ENCODE results near the gene SFSWAP. TPM values are rescaled to one million over a fixed set of nuclear protein-coding genes. Genes with fewer than 3 reads are reported as not detected.

The SFSWAP gene
- total and polyA plus RNA-seq, 4 donors = 6.1 to 21.6 (median 10.1) TPM

DNA sequence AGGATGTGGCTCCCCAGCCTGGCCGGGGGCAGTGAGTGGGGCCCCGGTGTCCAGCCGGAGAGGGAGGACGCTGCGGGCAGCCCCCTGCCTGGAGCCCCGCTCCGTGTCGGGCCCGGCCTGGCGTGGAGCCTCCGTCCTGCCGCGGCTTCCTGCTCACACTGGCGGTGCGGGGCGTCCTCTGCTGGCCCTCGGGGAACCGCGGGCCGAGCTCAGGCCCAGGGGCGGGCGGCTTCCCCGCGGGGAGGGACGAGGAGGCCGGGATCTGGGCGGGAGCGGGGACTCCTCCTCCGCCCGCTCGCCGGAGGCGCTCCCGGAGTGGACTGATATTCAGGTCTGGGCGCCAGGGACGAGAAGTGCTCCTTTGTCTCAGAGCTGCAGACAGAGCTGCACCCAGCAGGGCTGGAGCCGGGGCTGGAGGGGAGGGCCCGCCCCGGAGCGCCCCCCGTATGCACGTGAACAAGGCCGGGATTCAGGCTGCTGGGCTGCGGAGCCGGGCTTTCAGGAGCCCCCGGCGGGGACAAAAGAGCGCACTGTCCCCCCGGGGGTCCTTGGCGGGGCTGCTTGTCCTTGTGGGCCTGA, 119.5 kb downstream of the SFSWAP start:
- H3K27ac ChIP-seq (ENCODE audit: low read depth in 1 of 2, low read length in 2 of 2) = no peak overlapping the region
- WGBS = 1% methylated on average over 50 of the region's 50 CpGs

DNA sequence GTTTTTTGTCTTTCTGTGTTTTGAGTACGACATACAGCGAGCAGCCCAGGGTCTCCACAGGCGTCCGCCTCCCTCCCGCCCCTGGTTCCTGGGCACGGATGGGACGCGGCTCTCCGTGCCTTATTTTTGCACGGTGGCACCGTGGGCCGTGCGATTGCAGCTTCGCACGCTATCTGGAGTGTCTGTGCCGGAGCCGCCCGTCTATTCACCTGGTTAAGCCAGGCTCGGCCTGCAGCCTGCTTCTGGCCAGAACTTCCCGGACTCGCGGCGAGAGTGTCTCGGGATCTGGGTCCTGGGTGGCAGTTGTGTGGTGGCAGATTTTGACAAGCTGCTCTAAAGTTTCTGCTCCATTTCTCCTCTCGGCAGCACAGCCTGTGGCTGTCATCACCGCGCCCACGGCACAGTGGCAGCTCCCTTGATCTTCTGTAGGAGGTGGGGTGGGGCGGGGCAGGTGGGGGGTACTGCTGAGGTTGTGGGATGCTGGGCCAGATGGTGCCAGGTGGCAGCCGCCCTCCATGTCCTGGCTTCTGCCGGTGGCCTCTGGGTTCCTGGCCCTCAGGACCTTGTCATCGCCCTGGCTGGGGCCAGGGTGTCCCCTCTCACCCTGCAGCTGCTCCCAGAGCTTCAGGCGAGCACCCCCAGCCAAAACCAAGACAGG, 120.2 kb downstream of the SFSWAP start:
- H3K9ac ChIP-seq (ENCODE audit: low read depth in 1 of 2, low read length in 2 of 2) = no peak overlapping the region
- H3K4me1 ChIP-seq (ENCODE audit: control insufficient read depth in 4 of 4, insufficient read depth in 4 of 4, low read length in 3 of 4) = peaks cover 18 to 35% (median 22%) of the 10 kb centered on the region in 4 donors
- DNase-seq (ENCODE audit: low spot score) = no peak
- peaks cover 0 to 22% (median 7%) of the 10 kb centered on the region in 4 donors for H3K27me3 ChIP-seq (ENCODE audit: control insufficient read depth in 4 of 4, insufficient read depth in 4 of 4, low read length in 3 of 4)
- 10% methylated on average over 33 of the region's 33 CpGs for WGBS
- no peaks in the 10 kb centered on the region for H3K9me3 ChIP-seq (ENCODE audit: control insufficient read depth in 4 of 4, low read length in 3 of 4)
- no peaks in the 10 kb centered on the region for H3K36me3 ChIP-seq (ENCODE audit: control insufficient read depth in 4 of 4, insufficient read depth in 3 of 4, low read depth in 1 of 4, low read length in 3 of 4)
- peak overlapping the region; percentile 7 to 61 for H3K27ac ChIP-seq (ENCODE audit: low read depth in 1 of 2, low read length in 2 of 2)
- H3K4me3 ChIP-seq (ENCODE audit: low read depth in 1 of 3, low read length in 3 of 3) = peak overlapping the region in 1 of 3 donors; percentile 46
- TF ChIP-seq RAD21 (IDR thresholded peaks at IDR 0.05) (no peak), SP1 (IDR thresholded peaks at IDR 0.05) (no peak), FOXA2 (IDR thresholded peaks at IDR 0.05) (no peak), EGR1 (IDR thresholded peaks at IDR 0.05; ENCODE audit: low read depth in 2 of 2) (no peak), HNF4A (conservative IDR thresholded peaks at IDR 0.05) (no peak), YY1 (IDR thresholded peaks at IDR 0.05) (no peak), FOXA1 (IDR thresholded peaks at IDR 0.05) (no peak), RXRA (IDR thresholded peaks at IDR 0.05) (no peak), TAF1 (conservative IDR thresholded peaks at IDR 0.05) (no peak), HNF4G (IDR thresholded peaks at IDR 0.05) (no peak)
- TF ChIP-seq, protein P1, sequence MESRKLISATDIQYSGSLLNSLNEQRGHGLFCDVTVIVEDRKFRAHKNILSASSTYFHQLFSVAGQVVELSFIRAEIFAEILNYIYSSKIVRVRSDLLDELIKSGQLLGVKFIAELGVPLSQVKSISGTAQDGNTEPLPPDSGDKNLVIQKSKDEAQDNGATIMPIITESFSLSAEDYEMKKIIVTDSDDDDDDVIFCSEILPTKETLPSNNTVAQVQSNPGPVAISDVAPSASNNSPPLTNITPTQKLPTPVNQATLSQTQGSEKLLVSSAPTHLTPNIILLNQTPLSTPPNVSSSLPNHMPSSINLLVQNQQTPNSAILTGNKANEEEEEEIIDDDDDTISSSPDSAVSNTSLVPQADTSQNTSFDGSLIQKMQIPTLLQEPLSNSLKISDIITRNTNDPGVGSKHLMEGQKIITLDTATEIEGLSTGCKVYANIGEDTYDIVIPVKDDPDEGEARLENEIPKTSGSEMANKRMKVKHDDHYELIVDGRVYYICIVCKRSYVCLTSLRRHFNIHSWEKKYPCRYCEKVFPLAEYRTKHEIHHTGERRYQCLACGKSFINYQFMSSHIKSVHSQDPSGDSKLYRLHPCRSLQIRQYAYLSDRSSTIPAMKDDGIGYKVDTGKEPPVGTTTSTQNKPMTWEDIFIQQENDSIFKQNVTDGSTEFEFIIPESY (IDR thresholded peaks at IDR 0.05) = no peak
- TF ChIP-seq, protein P2, sequence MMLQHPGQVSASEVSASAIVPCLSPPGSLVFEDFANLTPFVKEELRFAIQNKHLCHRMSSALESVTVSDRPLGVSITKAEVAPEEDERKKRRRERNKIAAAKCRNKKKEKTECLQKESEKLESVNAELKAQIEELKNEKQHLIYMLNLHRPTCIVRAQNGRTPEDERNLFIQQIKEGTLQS (IDR thresholded peaks at IDR 0.05) = no peak
- TF ChIP-seq, protein P3, sequence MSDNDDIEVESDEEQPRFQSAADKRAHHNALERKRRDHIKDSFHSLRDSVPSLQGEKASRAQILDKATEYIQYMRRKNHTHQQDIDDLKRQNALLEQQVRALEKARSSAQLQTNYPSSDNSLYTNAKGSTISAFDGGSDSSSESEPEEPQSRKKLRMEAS (IDR thresholded peaks at IDR 0.05) = no peak

More for the DNA sequence above, 119.5 kb downstream of the SFSWAP start:
- H3K9ac ChIP-seq (ENCODE audit: low read depth in 1 of 2, low read length in 2 of 2) = no peak overlapping the region
- peak; percentile 52 for DNase-seq (ENCODE audit: low spot score)
- no peak for TF ChIP-seq SP1 (IDR thresholded peaks at IDR 0.05)
- TF ChIP-seq RXRA (IDR thresholded peaks at IDR 0.05) = no peak
- peak; percentile 63 to 73 for TF ChIP-seq RAD21 (IDR thresholded peaks at IDR 0.05)
- TF ChIP-seq, protein P4, sequence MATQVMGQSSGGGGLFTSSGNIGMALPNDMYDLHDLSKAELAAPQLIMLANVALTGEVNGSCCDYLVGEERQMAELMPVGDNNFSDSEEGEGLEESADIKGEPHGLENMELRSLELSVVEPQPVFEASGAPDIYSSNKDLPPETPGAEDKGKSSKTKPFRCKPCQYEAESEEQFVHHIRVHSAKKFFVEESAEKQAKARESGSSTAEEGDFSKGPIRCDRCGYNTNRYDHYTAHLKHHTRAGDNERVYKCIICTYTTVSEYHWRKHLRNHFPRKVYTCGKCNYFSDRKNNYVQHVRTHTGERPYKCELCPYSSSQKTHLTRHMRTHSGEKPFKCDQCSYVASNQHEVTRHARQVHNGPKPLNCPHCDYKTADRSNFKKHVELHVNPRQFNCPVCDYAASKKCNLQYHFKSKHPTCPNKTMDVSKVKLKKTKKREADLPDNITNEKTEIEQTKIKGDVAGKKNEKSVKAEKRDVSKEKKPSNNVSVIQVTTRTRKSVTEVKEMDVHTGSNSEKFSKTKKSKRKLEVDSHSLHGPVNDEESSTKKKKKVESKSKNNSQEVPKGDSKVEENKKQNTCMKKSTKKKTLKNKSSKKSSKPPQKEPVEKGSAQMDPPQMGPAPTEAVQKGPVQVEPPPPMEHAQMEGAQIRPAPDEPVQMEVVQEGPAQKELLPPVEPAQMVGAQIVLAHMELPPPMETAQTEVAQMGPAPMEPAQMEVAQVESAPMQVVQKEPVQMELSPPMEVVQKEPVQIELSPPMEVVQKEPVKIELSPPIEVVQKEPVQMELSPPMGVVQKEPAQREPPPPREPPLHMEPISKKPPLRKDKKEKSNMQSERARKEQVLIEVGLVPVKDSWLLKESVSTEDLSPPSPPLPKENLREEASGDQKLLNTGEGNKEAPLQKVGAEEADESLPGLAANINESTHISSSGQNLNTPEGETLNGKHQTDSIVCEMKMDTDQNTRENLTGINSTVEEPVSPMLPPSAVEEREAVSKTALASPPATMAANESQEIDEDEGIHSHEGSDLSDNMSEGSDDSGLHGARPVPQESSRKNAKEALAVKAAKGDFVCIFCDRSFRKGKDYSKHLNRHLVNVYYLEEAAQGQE (IDR thresholded peaks at IDR 0.05) = no peak
- TF ChIP-seq, protein P3 (IDR thresholded peaks at IDR 0.05) = no peak
- TF ChIP-seq, protein P2 (IDR thresholded peaks at IDR 0.05) = no peak
- no peak for TF ChIP-seq YY1 (IDR thresholded peaks at IDR 0.05)
- TF ChIP-seq, protein P5, sequence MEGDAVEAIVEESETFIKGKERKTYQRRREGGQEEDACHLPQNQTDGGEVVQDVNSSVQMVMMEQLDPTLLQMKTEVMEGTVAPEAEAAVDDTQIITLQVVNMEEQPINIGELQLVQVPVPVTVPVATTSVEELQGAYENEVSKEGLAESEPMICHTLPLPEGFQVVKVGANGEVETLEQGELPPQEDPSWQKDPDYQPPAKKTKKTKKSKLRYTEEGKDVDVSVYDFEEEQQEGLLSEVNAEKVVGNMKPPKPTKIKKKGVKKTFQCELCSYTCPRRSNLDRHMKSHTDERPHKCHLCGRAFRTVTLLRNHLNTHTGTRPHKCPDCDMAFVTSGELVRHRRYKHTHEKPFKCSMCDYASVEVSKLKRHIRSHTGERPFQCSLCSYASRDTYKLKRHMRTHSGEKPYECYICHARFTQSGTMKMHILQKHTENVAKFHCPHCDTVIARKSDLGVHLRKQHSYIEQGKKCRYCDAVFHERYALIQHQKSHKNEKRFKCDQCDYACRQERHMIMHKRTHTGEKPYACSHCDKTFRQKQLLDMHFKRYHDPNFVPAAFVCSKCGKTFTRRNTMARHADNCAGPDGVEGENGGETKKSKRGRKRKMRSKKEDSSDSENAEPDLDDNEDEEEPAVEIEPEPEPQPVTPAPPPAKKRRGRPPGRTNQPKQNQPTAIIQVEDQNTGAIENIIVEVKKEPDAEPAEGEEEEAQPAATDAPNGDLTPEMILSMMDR (IDR thresholded peaks at IDR 0.05; ENCODE audit: low read depth, low read length, missing input control) = peak; percentile 41
- H3K4me1 ChIP-seq (ENCODE audit: control insufficient read depth in 4 of 4, insufficient read depth in 4 of 4, low read length in 3 of 4) = peaks cover 18 to 35% (median 22%) of the 10 kb centered on the region in 4 donors
- H3K27me3 ChIP-seq (ENCODE audit: control insufficient read depth in 4 of 4, insufficient read depth in 4 of 4, low read length in 3 of 4) = peaks cover 0 to 22% (median 7%) of the 10 kb centered on the region in 4 donors
- no peaks in the 10 kb centered on the region for H3K36me3 ChIP-seq (ENCODE audit: control insufficient read depth in 4 of 4, insufficient read depth in 3 of 4, low read depth in 1 of 4, low read length in 3 of 4)
- peak overlapping the region in 1 of 3 donors; percentile 46 for H3K4me3 ChIP-seq (ENCODE audit: low read depth in 1 of 3, low read length in 3 of 3)
- no peaks in the 10 kb centered on the region for H3K9me3 ChIP-seq (ENCODE audit: control insufficient read depth in 4 of 4, low read length in 3 of 4)
